HG03521 (cell line): Measurements from ENCODE around the gene ITIH1.

Experiments used
- ATAC-seq: cut with Tn5 transposase; IDR thresholded peaks from one replicate; pipeline ENCODE4 v1.9.1; 2021; ENCODE audit warnings: mild to moderate bottlenecking, moderate library complexity; ENCODE audit not compliant: unreplicated experiment

Gene ITIH1

DNA sequence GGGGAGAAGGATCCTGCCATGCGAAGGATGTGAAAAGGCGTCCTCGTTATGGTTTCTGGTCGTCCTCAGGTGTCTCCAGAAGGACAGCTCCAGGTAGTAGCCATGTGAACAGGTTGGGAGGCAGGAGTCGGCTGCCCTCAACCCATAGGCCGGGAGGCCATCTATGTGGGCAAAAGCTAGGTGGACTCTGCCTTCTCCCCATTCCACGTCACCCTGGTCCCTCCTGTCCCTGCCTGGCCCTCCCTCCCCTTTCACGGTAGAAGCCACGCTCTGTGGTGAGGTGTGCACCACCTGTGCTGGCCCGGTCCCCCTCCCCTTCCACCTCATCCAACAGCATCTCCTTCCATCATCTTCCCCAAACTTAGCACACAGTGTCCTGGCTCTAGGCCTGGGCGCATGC, 33.5 kb downstream of the ITIH1 start:
- ATAC-seq = no peak

- ATAC-seq = no peak
These were observed 34.1 kb downstream of the ITIH1 start for GRCh38 chr3:52811452-52812011.

DNA sequence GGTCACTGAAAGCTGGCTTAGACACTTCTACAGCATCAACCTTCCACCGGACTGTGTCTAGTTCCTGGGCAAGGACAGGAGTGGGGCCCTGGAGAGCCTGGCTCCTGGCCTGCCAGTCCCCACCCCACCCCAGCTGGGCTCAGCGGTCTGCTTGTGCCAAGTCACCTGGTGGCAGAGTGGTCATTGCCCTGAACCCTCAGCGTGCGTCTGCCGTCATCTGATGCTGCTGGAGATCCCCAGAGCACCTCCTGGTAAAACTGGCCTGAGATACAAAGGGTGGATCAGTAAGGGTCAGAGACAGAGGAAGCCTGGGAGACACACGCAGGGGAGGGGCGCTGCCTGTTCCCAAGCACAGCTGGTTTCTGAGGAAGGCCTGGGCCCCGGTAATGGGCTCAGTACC, 36.4 kb downstream of the ITIH1 start:
- no peak for ATAC-seq

- ATAC-seq = no peak
These were observed 38.8 kb downstream of the ITIH1 start for GRCh38 chr3:52816199-52816598.

DNA sequence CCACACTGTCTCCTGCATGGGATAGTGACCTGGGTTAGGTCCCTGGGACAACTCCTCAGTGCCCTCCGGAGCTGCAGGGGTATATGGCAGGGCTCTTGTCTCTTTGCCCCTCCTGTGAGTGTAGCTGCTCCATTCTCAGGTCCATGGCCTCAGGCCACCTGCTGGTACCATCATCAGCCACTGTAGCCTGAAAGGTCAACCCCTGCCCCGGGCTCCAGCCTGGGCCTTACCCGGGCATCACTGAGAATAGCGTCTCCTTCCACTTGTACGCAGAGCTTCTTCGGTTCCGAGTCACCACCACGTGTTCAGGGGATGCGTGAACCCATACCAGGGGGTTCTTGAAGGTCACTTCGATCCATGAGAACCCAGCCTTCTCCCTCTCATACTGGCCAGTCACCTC, 39.3 kb downstream of the ITIH1 start:
- no peak for ATAC-seq

GRCh38 chr3:52817221-52817620, 39.8 kb downstream of the ITIH1 start:
- no peak for ATAC-seq

GRCh38 chr3:52817860-52818259, 40.5 kb downstream of the ITIH1 start:
- ATAC-seq = no peak

DNA sequence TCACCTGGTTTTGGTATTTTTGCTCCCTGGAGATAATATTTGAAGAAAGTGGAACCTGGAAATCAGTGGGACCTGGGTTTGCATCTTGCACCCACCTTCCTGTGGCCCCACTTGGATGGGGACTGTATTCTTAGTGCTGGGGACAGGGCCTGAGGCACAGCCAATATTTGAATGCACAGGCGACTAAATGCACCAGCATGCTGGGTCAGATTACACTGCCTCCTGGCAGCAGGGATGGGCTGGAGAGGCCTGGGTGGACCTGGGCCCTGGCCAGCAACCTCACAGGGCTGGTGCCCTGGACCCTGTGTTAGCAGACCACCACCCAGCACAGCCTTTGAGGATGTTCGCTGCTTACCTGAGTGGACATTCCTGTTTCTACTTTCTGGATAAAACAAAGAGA, 42.5 kb downstream of the ITIH1 start:
- ATAC-seq = no peak

- ATAC-seq = no peak
These were observed 43.3 kb downstream of the ITIH1 start for GRCh38 chr3:52820736-52821135.

DNA sequence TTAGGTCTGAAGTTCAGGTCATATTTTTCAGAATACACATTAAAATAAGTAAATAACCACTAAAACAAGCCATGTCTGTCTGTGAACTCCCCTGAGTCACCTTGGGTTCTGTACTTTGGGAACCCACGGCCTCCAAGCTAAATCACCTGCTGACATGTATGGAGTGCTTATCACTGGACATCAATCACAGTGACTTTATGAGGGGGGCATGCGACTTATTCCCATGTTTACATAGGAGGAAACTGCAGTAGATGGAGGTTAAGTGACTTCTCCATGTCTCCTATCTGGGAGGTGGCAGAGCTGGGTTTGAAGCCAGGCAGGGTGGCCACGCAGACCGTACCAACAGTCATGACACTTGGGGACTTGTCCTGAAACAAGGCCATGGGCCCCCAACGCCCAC, 45.0 kb downstream of the ITIH1 start:
- ATAC-seq = no peak

- ATAC-seq = no peak
These were observed 46.6 kb downstream of the ITIH1 start for GRCh38 chr3:52824037-52824436.

- ATAC-seq = no peak
These were observed 50.0 kb downstream of the ITIH1 start for GRCh38 chr3:52827441-52827840.

GRCh38 chr3:52827866-52828376, 50.5 kb downstream of the ITIH1 start:
- no peak for ATAC-seq

GRCh38 chr3:52829482-52829881, 52.1 kb downstream of the ITIH1 start:
- ATAC-seq = no peak

GRCh38 chr3:52829906-52830463, 52.6 kb downstream of the ITIH1 start:
- no peak for ATAC-seq

GRCh38 chr3:52830535-52831258, 53.3 kb downstream of the ITIH1 start, which contains the start of gene ITIH4:
TSS of gene ITIH4 (minus strand) at chr3:52830672. CDS start at chr3:52830642, 30 bp downstream.
- ATAC-seq = no peak

GRCh38 chr3:52831500-52832301, 54.3 kb downstream of the ITIH1 start:
- no peak for ATAC-seq

DNA sequence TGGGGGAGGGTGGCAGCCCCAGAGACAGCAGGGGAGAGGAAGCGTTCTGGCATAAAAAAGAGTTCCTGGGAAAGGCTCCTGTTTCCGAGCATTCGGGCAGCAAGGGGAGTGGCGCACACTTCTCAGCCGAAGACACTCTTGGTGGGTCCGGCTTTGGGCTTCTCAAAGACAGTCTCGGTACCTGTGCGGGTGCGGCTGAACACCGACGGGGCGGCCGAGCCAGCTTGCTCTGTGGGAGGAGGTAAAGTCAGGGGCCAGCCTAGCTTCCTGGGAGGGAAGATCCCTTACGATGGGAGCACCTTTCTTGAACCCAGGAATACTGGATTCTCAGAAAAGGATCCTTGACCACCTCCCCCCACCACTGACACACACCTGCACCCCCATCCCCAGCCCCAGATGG, 55.8 kb downstream of the ITIH1 start:
- ATAC-seq = no peak

DNA sequence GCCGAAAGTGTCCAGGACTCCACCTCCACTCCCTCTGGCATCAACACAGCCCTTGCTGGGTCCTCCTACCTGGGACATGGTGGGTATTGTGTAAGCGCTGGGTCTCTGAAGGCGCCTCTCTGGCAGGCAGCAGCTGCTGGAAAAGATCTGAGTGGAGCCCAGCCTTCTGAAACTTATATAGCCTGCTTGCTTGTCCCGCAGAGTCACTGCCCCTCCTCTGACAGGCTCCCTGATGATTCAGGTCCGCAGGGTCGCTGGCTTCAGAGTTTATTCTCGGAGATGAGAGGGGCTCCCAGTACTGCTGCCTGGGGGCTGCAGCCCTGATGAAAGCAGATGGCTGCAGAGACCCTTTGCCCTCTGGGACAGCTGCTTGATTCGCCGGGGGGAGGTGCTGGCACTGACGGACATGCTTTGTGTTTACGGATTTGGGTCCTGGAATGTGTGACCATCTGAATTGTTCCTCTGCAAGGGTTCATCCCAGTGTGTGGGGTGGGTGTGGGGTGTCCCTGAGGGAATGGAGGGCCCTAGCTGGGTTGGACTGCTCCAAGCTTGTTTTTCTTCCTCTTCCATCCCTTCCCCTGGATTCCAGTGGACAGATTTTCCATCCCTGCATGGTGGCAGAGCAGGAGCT, 57.6 kb downstream of the ITIH1 start, which contains the start of gene MUSTN1:
Gene MUSTN1, minus strand, starts transcription at position 149 of the 631 bp plus-strand sequence. Its CDS starts 71 bp downstream, at position 78.
- no peak for ATAC-seq

GRCh38 chr3:52835766-52836470, 58.5 kb downstream of the ITIH1 start:
- no peak for ATAC-seq
